AG09309 (cell line): ENCODE measurements around the gene DYNC1H1.
"Not testable (repeated sequence)": the region's sequence is repeated elsewhere in the genome, so short reads cannot be mapped to it uniquely, and the experiment has no call there.

Experiments used
- DNase-seq: peaks from one replicate; pipeline ENCODE4 v3.0.0-alpha.2; 2010; ENCODE audit warnings: low read depth
- H3K4me3 ChIP-seq: 2 replicates; pipeline ENCODE4 v1.5.1; 2011; ENCODE audit warnings: mild to moderate bottlenecking, low read depth, low read length, moderate library complexity; ENCODE audit not compliant: control insufficient read depth
- TF ChIP-seq, protein P1 (sequence below): IDR thresholded peaks from 2 replicates; pipeline ENCODE4 v1.5.1; 2011; ENCODE audit warnings: mild to moderate bottlenecking, low read depth, low read length, inconsistent platforms; ENCODE audit not compliant: insufficient read depth, control insufficient read depth; ENCODE audit errors: missing control alignments

Gene DYNC1H1

DNA sequence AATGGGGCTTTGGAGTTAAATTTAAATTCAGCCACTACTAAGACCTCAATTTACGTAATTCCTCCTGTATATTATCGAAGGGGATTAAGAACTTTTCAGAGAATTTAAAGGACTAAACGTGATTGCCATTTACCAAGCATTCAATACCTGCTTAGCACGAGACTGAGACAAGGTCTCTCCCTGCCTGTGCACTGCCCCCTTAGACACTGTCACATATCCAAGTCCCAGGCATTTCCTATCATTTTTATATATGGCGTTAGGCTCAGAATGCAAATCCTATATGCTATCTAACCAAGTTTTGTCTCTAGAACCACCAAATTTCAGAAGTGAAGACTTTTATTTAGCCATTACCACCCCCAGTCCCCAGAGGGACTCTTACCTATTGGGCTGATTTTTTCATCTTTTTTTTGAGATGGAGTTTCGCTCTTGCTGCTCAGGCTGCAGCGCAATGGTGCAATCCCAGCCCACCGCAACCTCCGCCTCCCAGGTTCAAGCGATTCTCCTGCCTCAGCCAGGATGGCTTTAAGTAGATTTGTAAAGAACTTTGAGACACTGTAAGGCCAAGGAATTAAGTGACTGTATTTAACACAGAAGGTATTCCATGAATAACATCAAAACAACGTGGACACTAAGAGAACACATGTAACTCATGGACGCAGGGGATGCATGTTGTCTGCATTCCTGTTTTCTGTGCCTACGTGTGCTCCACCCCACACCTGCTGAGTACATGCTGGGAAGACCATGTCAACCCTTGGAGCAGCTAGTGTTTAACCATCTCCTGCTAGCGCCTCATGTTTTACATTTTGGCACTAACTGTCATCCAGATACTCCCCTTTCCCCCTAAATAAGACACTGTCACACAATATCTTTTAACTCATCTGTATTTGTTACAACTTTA lies 116.1 kb downstream of the DYNC1H1 start:
- no peak overlapping the region for H3K4me3 ChIP-seq
- DNase-seq = no peak
- TF ChIP-seq, protein P1, sequence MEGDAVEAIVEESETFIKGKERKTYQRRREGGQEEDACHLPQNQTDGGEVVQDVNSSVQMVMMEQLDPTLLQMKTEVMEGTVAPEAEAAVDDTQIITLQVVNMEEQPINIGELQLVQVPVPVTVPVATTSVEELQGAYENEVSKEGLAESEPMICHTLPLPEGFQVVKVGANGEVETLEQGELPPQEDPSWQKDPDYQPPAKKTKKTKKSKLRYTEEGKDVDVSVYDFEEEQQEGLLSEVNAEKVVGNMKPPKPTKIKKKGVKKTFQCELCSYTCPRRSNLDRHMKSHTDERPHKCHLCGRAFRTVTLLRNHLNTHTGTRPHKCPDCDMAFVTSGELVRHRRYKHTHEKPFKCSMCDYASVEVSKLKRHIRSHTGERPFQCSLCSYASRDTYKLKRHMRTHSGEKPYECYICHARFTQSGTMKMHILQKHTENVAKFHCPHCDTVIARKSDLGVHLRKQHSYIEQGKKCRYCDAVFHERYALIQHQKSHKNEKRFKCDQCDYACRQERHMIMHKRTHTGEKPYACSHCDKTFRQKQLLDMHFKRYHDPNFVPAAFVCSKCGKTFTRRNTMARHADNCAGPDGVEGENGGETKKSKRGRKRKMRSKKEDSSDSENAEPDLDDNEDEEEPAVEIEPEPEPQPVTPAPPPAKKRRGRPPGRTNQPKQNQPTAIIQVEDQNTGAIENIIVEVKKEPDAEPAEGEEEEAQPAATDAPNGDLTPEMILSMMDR = no peak

DNA sequence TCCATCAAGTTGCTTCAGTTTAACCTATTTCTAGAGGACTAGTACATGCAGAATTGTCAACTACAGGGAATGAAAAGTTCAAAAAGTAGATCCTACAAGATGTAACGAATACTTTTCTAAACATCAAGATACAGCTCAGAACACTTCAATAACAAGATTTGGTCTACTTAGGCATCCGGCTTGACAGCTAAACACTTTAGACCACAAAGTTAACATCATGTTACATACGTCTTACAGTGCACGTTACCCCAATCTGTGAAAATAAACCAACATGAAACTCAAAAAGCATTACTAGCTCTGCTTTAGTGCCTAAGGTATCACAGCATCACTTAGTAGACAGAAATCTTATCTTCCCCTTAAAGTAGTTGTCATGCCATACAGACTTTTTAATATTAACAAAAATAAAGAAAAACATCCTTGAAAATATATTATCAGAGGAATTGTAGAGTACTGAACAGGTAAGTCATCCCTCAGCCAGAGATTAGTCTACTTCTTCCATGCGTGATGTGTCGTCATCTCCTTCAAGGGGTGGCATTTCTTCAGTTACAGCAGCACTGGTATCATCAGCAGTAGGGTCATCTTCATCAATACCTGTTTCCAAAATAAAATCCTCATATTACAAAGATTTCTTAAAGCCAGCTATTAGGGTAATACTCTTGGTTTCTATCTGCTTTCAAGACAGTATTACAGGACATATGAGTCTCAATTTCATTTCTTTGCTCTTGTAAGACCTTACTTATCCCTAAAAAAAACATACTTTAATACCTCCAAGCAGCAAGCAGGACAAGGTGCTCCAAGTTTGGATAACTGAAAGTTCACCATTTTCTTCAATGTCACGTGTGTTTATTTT lies 117.1 kb downstream of the DYNC1H1 start:
- TF ChIP-seq, protein P1 = no peak
- H3K4me3 ChIP-seq = no peak overlapping the region
- DNase-seq = no peak

DNA sequence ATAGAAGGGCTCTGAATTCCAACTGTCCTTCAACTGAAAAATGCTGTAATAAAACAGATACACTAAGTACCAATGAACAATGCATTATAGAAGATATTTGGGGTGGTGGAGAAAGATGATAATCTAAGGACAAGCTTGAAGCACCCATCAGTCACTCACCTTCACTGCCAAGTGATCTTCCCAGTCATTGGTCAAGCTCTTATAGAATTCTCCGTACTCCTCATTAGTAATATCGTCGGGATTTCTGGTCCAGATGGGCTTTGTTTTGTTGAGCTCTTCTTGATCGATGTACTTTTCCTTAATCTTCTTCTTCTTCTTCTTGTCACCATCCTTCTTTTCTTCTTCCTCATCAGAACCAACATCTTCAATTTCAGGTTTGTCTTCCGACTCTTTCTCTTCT lies 120.1 kb downstream of the DYNC1H1 start:
- H3K4me3 ChIP-seq, DNase-seq: not testable (repeated sequence)

DNA sequence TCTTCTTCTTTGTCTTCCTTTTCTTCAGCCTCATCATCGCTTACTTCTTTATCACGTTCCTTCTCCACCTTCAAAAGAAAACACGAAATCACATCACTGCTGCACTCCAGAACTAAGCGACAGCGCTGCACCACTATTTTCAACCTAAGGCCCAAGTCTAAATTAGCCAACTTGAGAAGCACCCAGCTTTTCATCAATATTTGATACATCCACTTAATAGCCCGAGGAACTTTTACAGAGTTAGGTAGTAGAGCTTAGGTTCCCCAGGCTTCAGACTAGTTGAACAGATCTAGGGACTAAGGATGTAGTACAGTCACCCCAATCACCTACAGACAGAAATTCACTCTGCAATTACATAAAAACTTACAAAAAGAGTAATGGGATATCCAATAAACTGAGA lies 120.6 kb downstream of the DYNC1H1 start:
- TF ChIP-seq, protein P1 = no peak
- no peak overlapping the region for H3K4me3 ChIP-seq
- DNase-seq = no peak

DNA sequence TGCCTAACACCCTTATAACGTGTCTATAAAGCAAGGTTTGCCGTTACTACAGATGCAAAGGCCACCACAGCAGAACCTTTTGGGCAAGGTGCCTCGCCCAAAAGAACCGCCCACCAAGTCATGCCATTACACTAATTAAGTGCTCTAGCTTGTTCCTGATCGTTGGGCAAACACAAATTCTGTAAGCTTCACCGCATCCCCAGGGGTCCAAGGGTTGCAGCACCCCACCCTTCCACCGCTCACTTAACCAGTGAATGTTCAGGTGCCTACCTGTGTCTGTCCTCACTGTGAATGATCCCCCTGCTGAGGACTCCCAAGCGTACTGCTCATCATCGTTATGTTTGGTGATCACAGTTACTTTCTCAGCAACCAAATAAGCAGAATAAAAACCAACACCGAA lies 121.1 kb downstream of the DYNC1H1 start:
- TF ChIP-seq, protein P1 = no peak
- DNase-seq = no peak
- peak overlapping the region; percentile 57 for H3K4me3 ChIP-seq

DNA sequence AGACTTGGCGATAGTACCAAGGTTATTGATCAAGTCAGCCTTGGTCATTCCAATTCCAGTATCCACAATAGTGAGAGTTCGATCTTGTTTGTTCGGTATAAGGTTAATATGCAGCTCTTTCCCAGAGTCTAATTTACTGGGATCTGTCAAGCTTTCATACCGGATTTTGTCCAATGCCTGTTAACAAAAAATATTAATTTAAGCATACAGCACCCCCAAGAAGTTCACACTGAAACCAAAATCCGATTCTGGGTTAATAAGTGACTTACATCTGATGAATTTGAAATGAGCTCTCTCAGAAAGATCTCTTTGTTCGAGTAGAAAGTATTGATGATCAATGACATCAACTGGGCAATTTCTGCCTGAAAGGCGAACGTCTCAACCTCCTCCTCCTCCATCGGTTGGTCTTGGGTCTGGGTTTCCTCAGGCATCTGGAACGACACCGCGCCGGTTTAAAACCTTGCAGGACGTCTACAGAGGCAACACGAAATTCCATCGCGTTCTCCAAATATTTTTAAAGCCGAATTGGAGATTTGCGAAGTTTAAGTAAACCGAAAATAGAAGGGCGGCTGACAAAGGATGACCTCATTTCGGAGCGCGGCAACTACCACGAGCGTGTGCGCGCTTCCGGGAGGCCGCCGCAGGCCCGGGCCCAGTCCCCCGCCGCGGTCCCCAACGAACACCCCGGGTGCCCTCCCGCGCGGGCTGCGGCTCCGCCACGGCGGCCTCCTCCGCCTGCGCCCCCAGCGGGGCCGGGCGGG lies 121.8 kb downstream of the DYNC1H1 start:
- TF ChIP-seq, protein P1 = no peak
- DNase-seq = no peak
- H3K4me3 ChIP-seq = peak overlapping the region; percentile 57
